GM19239 (cell line): ENCODE measurements around the gene PLEKHM1.

Experiments used
- DNase-seq: peaks from one replicate; pipeline ENCODE4 v3.0.0; 2011; ENCODE audit warnings: low spot score; ENCODE audit not compliant: insufficient read length
- FAIRE-seq: peaks from 2 replicates; lab custom pipeline; 2011; peaks lifted over from hg19 to GRCh38; lab: Jason Lieb, UNC

PLEKHM1 gene

GRCh38 chr17:45409659-45410076, 80.9 kb downstream of the PLEKHM1 start:
- FAIRE-seq, result peak; percentile 23
- DNase-seq, result no peak

- FAIRE-seq, result peak; percentile 77
- no peak for DNase-seq
These were observed 81.7 kb downstream of the PLEKHM1 start for GRCh38 chr17:45408611-45409421.

GRCh38 chr17:45406107-45406506, 84.4 kb downstream of the PLEKHM1 start:
- no peak for FAIRE-seq
- DNase-seq, result no peak

GRCh38 chr17:45405250-45406086, 85.1 kb downstream of the PLEKHM1 start:
- FAIRE-seq (no peak), DNase-seq (no peak)

- no peak for FAIRE-seq
- no peak for DNase-seq
These were observed 85.7 kb downstream of the PLEKHM1 start for GRCh38 chr17:45404870-45405249.

- no peak for FAIRE-seq
- no peak for DNase-seq
These were observed 86.5 kb downstream of the PLEKHM1 start for GRCh38 chr17:45403906-45404490.

GRCh38 chr17:45402916-45403315, 87.6 kb downstream of the PLEKHM1 start:
- FAIRE-seq (no peak), DNase-seq (no peak)

- no peak for DNase-seq
- FAIRE-seq, result no peak
These were observed 91.7 kb downstream of the PLEKHM1 start for GRCh38 chr17:45398800-45399199.

GRCh38 chr17:45397796-45398195, 92.7 kb downstream of the PLEKHM1 start:
- FAIRE-seq (no peak), DNase-seq (no peak)

- FAIRE-seq (no peak), DNase-seq (no peak)
These were observed 93.9 kb downstream of the PLEKHM1 start for GRCh38 chr17:45396496-45397205.

- DNase-seq (no peak), FAIRE-seq (no peak)
These were observed 94.7 kb downstream of the PLEKHM1 start for GRCh38 chr17:45395569-45396415.

GRCh38 chr17:45394913-45395568, 95.5 kb downstream of the PLEKHM1 start:
- peak; percentile 80 for DNase-seq
- peak; percentile 56 for FAIRE-seq

GRCh38 chr17:45394564-45394912, 96.0 kb downstream of the PLEKHM1 start:
- DNase-seq (no peak), FAIRE-seq (no peak)

GRCh38 chr17:45394091-45394490, 96.4 kb downstream of the PLEKHM1 start:
- DNase-seq (no peak), FAIRE-seq (no peak)

GRCh38 chr17:45393411-45393810, 97.1 kb downstream of the PLEKHM1 start:
- FAIRE-seq (no peak), DNase-seq (no peak)

GRCh38 chr17:45391918-45392317, 98.6 kb downstream of the PLEKHM1 start:
- DNase-seq, result no peak

GRCh38 chr17:45391291-45391690, 99.2 kb downstream of the PLEKHM1 start:
- FAIRE-seq (no peak), DNase-seq (no peak)

More at GRCh38 chr17:45391918-45392317, 98.6 kb downstream of the PLEKHM1 start:
- FAIRE-seq, result no peak

GRCh38 chr17:45389354-45389753, 101.2 kb downstream of the PLEKHM1 start:
- DNase-seq, result no peak
- FAIRE-seq, result no peak
